ENCODE measurements around the gene CNTROB.

DNA sequence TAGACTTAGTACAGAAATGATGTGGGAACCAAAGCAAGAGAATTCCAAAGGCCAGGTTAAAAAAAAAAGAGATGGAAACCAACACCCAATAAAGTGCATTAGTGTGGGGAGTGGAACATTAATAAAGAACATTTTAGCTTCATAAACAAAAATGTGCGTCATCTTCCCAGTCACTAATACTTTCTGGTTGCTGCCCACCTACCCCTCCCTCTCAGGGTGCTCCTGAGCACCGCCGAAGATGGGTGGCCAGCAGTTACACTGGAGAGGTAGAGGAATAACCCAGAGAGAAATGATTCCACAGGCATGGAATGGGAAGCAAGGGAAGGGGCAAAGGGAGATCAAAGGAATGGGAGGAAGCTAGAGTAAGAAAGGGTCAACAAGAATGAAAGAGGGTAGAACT is 49.4 kb upstream of the CNTROB start:
- TF ChIP-seq CTCF (IDR thresholded peaks at IDR 0.05; ENCODE audit: low read depth, low read length, poor library complexity, severe bottlenecking) (no peak), EZH2phosphoT487 (IDR thresholded peaks at IDR 0.05; ENCODE audit: borderline replicate concordance, low read length) (no peak)

All from DOHH2 (cell line).